Bronchial epithelial cell (primary cell): ENCODE results near the gene SKP1. TPM values are rescaled to one million over a fixed set of nuclear protein-coding genes. Genes with fewer than 3 reads are reported as not detected.
"Not testable (repeated sequence)": the region's sequence is repeated elsewhere in the genome, so short reads cannot be mapped to it uniquely, and the experiment has no call there.

Experiments used
- DNase-seq: peaks from one replicate; pipeline ENCODE4 v3.0.0-alpha.2; 2010; ENCODE audit warnings: low read depth
- FAIRE-seq: peaks from 2 replicates; lab custom pipeline; 2011; peaks lifted over from hg19 to GRCh38; lab: Jason Lieb, UNC
- H3K27me3 ChIP-seq: 2 replicates; pipeline ENCODE4 v1.5.1; 2011; ENCODE audit warnings: low read length; ENCODE audit not compliant: control insufficient read depth, insufficient read depth
- H3K36me3 ChIP-seq: 2 replicates; pipeline ENCODE4 v1.5.1; 2011; ENCODE audit warnings: low read length; ENCODE audit not compliant: control insufficient read depth, insufficient read depth
- H3K4me3 ChIP-seq: 2 replicates; pipeline ENCODE4 v1.5.1; 2011; ENCODE audit warnings: mild to moderate bottlenecking, low read depth, low read length, control low read depth
- CTCF ChIP-seq: IDR thresholded peaks from 2 replicates; pipeline ENCODE4 v1.5.1; 2011; ENCODE audit warnings: mild to moderate bottlenecking, moderate library complexity, low read length, control low read depth, inconsistent platforms; ENCODE audit not compliant: insufficient read depth, severe bottlenecking
- total RNA-seq: library from RNA; depleted of rRNA; stranded (reverse); fragments of >200 nt; gene quantifications from 2 replicates; pipeline ENCODE4 v1.2.1, GENCODE V29; 2014

Gene SKP1
- total RNA-seq: 157 and 293 TPM in 2 replicates

GRCh38 chr5:134176511-134177368, at the start of gene SKP1:
TSS of gene SKP1 (minus strand) at chr5:134176950. CDS start at chr5:134174022, 2,928 bp downstream.
- FAIRE-seq: no peak
- peaks cover 4% of the 10 kb centered on the region for H3K36me3 ChIP-seq
- peak within 1 kb of the TSS; percentile 92 for H3K4me3 ChIP-seq
- DNase-seq: peak; percentile 54
- no peak for TF ChIP-seq CTCF
- no peaks in the 10 kb centered on the region for H3K27me3 ChIP-seq

- H3K27me3 ChIP-seq: no peaks in the 10 kb centered on the region
- H3K36me3 ChIP-seq: peaks cover under 1% of the 10 kb centered on the region
- no peak for FAIRE-seq
- no peak for TF ChIP-seq CTCF
- peak; percentile 98 for DNase-seq
- H3K4me3 ChIP-seq: peak within 1 kb of the TSS; percentile 98
These were observed 49.2 kb upstream of the SKP1 start, which contains the start of gene PPP2CA for GRCh38 chr5:134225780-134226440. TSS of gene PPP2CA (minus strand) at chr5:134226073. CDS start at chr5:134225861, 212 bp downstream.

GRCh38 chr5:134224888-134225779, 48.4 kb upstream of the SKP1 start:
- Histone ChIP-seq H3K36me3 (peaks cover 2% of the 10 kb centered on the region), H3K27me3 (no peaks in the 10 kb centered on the region), H3K4me3 (peak overlapping the region; percentile 98)
- FAIRE-seq (no peak), DNase-seq (peak; percentile 87)
- TF ChIP-seq CTCF: peak; percentile 21

GRCh38 chr5:134223406-134224248, 46.9 kb upstream of the SKP1 start:
- Histone ChIP-seq H3K36me3 (peaks cover 2% of the 10 kb centered on the region), H3K27me3 (no peaks in the 10 kb centered on the region), H3K4me3 (peak overlapping the region; percentile 98)
- FAIRE-seq (no peak), DNase-seq (peak; percentile 37)
- TF ChIP-seq CTCF: no peak

DNA sequence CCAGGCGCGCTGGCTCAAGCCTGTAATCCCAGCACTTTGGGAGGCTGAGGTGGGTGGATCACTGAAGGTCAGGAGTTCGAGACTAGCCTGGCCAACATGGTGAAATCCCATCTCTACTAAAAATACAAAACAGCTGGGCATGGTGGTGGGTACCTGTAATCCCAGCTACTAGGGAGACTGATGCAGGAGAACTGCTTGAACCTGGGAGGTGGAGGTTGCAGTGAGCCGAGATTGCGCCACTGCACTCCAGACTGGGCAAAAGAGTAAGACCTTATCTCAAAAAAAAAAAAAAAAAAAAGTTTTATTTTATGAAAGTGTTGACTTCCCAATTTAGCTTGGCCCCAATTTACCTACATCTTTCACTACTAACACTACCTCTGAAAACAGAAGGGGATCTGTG, 44.9 kb upstream of the SKP1 start:
- not testable (repeated sequence) for DNase-seq, FAIRE-seq, H3K4me3 ChIP-seq, H3K36me3 ChIP-seq, H3K27me3 ChIP-seq
